GM18508 (cell line): ENCODE results near the gene DNAJC10.
"Not testable (repeated sequence)": the region's sequence is repeated elsewhere in the genome, so short reads cannot be mapped to it uniquely, and the experiment has no call there.

ENCODE experiments used
- ATAC-seq: cut with Tn5 transposase; IDR thresholded peaks from one replicate; pipeline ENCODE4 v1.9.1; 2021; ENCODE audit warnings: moderate number of reproducible peaks; ENCODE audit not compliant: insufficient read depth, unreplicated experiment

The DNAJC10 gene

DNA sequence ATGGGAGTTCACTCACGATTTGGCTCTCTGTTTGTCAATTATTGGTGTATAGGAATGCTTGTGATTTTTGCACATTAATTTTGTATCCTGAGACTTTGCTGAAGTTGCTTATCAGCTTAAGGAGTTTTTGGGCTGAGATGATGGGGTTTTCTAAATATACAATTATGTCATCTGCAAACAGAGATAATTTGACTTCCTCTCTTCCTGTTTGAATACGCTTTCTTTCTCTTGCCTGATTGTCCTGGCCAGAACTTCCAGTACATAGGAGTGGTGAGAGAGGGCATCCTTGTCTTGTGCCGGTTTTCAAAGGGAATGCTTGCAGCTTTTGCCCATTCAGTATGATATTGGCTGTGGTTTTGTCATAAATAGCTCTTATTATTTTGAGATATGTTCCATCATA, 66.6 kb downstream of the DNAJC10 start:
- not testable (repeated sequence) for ATAC-seq

DNA sequence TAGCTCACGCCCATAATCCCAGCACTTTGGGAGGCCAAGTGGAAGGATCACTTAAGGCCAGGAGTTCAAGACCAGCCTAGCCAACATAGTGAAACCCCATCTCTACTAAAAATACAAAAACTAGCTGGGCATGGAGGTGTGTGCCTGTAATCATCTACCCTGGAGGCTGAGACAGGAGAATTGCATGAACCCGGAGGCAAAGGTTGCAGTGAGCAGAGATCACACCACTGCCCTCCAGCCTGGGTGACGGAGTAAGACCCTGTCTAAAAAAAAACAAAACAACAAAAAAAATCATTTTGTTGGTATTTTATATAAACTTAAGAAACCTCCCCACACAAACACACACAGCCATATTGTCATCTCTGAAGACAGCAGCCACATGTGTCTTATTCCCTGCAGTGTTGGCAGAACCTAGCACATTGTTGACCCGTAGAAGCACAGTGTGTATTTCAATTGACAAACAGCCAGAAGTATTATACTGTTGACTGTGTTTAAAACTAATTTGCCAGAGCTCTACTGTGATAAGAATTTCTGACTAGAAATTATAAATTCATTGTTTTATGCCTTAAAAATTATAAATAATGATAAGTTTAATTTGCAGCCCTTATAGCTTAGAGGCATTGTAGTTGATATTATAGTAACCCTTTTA, 68.1 kb downstream of the DNAJC10 start:
- ATAC-seq, result no peak

GRCh38 chr2:182784777-182785176, 68.7 kb downstream of the DNAJC10 start:
- no peak for ATAC-seq

GRCh38 chr2:182792441-182792840, 76.4 kb downstream of the DNAJC10 start:
- ATAC-seq, result no peak

DNA sequence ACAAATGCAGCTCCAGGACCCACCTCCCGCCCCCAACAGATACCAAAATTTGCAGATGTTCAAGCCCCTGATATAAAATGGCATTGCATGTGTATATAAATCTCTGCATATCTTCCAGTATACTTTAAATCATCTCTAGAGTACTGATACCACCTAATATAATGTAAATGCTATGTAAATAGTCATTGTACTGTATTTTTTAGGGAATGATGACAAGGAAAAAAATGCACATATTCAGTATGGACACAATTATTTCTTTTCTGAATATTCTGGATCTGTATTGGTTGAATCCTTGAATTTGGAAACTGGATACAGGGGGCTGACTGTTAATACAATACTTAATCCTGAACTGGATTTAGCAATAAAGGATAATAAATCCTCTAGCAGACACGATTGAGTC, 82.7 kb downstream of the DNAJC10 start:
- no peak for ATAC-seq

GRCh38 chr2:182804128-182804527, 88.1 kb downstream of the DNAJC10 start:
- ATAC-seq, result no peak

- ATAC-seq, result no peak
These were observed 91.3 kb downstream of the DNAJC10 start for GRCh38 chr2:182807319-182807718.

DNA sequence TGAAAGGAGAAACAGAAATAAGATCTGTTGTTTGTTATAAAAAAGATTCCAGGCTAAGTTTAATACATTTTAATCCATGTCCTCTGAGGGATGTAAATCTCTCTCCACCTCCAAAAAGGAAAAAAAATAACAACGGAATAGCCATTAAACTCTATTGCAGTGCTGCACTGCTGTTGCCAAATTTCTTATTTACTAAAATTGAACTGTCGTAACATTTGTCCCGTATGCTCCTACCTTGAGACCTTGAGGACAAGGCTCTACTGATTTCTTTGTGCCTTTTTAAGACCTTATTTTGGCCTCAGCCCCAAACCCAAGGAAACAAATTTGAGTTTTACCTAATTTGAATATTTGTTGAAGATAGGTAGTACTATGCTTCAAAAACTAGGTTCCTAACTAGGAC, 94.0 kb downstream of the DNAJC10 start:
- ATAC-seq, result no peak

DNA sequence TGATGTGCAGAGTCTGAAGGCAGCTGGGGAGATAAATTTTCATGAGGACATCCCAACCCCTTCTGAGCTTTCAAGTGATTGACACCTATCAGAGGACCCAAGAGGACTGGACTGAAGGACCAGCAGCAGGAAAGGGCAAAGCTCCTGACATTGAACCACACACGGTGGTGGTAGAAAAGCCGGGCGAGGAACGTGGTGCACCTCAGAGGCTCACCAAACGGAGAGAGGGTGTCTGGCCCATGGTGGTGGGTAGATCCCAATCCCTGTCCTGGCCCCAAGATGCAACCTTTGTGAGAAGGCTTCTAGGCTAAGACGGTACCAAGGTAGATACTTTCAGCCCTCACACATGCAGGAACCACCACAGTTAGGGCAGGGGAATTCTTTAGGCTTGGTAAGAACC, 98.3 kb downstream of the DNAJC10 start:
- ATAC-seq, result no peak

DNA sequence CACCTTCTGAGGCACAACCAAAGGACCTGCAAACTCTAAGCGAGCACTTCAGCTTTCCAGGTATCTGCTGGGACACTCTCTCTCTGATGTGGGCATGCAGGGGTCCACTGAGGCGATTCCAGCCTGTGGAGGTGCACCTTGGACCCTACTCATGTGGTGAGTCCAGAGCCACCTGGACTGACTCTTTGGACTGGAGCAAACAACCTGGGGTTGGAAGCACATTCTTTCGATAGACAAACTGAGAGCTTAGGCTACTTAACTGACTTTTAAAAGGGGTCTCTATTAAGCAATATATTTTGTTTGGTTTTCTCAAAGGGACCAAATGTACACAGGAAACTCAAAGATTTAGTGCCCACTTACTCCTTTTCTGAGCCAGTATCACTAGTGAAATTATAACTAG, 98.7 kb downstream of the DNAJC10 start:
- ATAC-seq, result no peak

DNA sequence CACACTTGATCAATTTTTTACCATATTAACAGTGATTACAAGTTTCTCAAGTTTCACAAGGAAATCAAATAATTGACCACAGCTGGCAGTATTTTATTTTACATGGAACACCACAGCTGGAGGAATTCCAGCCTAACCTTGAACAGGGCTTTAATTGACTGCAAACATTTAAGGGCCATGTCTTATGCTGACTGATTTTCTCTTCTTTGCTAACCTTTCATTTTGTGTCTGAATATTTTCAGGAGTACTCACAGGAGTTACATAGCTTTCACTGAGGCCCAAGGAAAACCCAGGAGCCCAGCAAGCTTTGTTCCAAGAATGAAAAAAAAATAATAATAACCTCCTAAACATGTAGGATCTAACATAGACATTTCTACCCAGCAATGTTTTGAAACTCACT, 100.8 kb downstream of the DNAJC10 start:
- ATAC-seq, result no peak

- ATAC-seq, result no peak
These were observed 101.5 kb downstream of the DNAJC10 start for GRCh38 chr2:182817558-182817957.

DNA sequence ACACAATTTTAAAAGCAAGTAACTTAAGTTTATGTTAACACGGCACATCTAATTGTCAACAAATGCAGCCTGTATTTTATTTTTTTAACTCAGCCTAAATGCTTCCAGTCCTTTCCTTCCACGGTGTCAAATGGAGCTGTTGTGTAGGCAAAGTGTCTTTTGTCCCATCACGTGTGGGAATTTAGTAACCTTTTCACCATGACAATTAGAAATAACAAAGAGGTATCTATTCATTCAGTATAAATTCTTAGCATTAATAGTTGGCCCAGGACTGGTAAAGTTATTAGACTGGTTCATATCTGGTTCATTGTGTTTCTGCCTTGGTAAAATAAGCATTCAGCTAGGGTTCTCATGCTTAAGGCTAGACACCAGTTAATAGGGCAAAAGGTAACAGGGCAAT, 102.4 kb downstream of the DNAJC10 start:
- no peak for ATAC-seq

GRCh38 chr2:182818925-182819324, 102.9 kb downstream of the DNAJC10 start:
- no peak for ATAC-seq

DNA sequence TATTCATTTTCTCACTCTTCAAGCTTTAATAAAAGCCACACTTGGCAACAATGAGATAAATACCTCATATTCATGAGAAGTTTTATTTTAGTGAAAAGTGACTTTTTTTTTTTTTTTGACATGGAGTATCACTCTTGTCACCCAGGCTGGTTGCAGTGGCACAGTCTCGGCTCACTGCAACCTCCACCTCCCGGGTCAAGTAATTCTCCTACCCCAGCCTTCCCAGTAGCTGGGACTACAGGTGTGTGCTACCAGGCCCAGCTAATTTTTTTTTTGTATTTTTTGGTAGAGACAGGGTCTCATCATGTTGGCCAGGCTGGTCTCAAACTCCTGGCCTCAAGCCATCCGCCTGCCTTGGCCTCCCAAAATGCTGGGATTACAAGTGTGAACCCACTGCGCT, 103.4 kb downstream of the DNAJC10 start:
- no peak for ATAC-seq

GRCh38 chr2:182821182-182821581, 105.1 kb downstream of the DNAJC10 start:
- ATAC-seq, result no peak

DNA sequence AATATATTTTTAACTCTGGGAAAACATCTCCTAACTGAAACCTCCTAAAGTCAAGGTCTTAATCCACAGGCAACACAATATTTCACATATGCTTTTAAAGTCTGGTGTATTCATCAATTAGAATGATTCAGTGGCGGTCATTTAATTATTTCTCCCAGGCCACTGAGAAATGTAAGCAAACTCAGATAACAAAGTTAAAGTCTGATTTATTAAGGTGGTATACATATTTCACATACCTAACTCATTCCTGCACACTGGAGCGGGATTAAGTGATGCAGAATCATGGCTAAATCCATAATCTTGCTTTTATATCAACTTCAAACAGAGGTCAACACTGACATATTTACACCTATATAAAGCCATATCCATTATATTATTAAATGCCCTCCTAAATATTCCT, 106.7 kb downstream of the DNAJC10 start:
- no peak for ATAC-seq

DNA sequence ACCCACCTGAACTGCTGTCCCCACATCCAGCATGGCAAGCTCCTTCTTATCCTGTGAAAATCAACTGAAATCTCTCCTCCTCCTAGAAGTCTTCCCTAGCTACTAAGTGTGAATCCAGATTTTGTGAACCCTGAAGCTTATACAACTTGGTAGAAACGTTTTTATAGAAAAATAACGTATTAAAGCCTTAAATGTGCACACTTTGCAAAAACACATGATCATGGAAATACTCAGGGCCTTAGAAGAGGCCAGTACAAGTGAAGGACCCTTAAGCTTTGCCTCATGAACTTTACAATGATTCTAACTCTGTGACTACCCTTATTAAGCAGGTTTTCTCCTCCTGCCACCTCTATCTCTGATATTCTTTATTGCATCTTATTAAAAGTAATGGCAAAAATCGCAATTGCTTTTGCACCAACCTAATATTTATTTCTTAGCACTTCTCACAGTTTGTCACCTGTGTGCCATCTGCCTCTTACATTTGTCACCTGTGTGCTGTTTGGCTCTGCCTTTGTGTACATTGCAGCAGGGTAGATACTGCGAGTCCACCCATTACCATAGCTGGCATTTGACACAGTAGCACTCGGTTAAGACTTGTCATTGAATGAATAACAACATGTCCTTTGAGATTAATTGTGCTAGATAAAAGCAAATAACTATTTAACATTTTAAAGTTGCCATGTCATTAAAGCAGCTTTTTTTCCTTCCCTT, 108.2 kb downstream of the DNAJC10 start:
- ATAC-seq, result no peak

DNA sequence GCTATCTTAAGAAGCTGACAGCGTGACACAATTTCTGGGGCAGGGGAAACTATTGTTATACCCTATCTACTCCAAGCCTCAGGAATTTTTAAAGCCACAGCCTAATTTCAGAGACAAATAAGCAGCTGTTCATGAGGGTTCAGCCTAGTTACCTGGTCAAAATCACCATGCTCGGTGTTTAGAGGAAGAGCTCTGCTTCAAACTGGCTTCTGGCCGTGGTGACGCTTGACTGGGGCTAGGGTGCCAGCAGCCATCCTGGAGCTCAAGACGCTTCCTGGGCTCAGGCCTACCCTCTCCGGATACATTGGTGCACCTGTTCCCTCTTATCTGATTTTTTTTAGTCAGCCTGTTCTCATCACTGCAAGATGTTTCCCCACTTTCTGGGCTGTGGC, 108.7 kb downstream of the DNAJC10 start:
- ATAC-seq, result no peak

DNA sequence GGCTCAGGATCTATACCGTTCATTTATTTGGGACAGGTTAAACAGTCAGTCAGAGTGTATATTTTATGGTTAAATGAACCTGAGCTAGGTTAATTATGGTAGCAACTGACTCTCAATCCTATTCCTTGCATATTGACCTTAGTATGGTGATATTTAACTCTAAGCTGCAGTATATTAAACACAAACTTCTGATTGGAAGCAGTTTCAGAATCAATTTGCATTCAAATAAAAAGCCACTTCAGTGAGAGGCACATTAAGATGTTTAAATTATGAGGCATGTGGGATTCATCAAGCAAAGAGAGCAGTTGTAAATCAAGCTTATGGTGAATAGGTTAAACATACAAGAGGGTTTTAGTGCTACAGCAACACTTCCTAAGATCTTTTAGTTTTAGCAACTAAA, 110.0 kb downstream of the DNAJC10 start:
- no peak for ATAC-seq

GRCh38 chr2:182826496-182826895, 110.4 kb downstream of the DNAJC10 start:
- ATAC-seq, result no peak

DNA sequence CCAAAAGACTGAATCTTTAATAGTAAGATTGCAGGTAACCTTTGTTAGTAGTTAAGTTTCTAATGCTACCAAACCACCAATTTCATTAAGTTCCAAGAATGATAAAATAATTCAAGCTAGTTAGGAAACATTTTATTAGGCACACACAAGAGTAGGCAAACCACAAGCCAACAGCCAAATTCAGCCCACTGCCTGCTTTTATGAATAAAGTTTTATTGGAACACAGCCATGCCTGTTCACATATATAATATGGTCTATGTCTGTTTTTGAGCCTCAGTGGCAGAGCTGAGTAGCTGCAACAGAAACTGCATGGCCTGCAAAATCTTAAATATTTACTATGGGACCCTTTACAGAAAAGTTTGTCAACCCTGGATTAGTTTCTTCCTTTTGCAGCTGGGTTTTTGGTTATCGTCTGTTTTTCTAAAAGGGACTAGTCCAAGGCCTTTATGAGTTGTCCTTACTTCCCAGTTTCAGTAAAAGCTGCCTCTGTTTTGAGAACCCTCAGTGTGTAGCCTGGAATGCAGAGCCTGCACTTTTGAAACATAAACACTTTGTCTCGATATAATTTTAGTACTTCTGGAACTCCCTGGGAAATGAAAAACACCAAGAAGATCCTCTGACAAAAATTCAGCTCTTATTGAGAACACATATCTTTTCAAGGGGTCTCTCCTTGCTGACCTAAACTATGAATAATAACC, 111.3 kb downstream of the DNAJC10 start:
- no peak for ATAC-seq
